GM21526 (cell line): ENCODE measurements around the gene CEP72.
"Not testable (repeated sequence)": the region's sequence is repeated elsewhere in the genome, so short reads cannot be mapped to it uniquely, and the experiment has no call there.

Experiments used
- ATAC-seq: cut with Tn5 transposase; IDR thresholded peaks from one replicate; pipeline ENCODE4 v1.9.1; 2021; ENCODE audit warnings: moderate library complexity; ENCODE audit not compliant: unreplicated experiment, low FRiP score

Gene CEP72

GRCh38 chr5:680118-680795 lies 68.1 kb downstream of the CEP72 start:
- not testable (repeated sequence) for ATAC-seq

GRCh38 chr5:680836-681235 lies 68.7 kb downstream of the CEP72 start:
- not testable (repeated sequence) for ATAC-seq

- not testable (repeated sequence) for ATAC-seq
Observed at GRCh38 chr5:681317-682191, 69.4 kb downstream of the CEP72 start.

- not testable (repeated sequence) for ATAC-seq
Observed at GRCh38 chr5:682216-682615, 70.1 kb downstream of the CEP72 start.

- not testable (repeated sequence) for ATAC-seq
Observed at GRCh38 chr5:682651-683358, 70.7 kb downstream of the CEP72 start.

GRCh38 chr5:683551-684481 lies 71.7 kb downstream of the CEP72 start:
- ATAC-seq = no peak

- ATAC-seq = no peak
Observed at GRCh38 chr5:684751-685216, 72.6 kb downstream of the CEP72 start.

GRCh38 chr5:685262-686171 lies 73.4 kb downstream of the CEP72 start:
- ATAC-seq = no peak

GRCh38 chr5:686172-686523 lies 74.0 kb downstream of the CEP72 start:
- not testable (repeated sequence) for ATAC-seq

GRCh38 chr5:686936-687335 lies 74.8 kb downstream of the CEP72 start:
- ATAC-seq = not testable (repeated sequence)

- not testable (repeated sequence) for ATAC-seq
Observed at GRCh38 chr5:688348-689010, 76.3 kb downstream of the CEP72 start.

GRCh38 chr5:690293-690692 lies 78.2 kb downstream of the CEP72 start:
- ATAC-seq = not testable (repeated sequence)

- not testable (repeated sequence) for ATAC-seq
Observed at GRCh38 chr5:691049-691448, 78.9 kb downstream of the CEP72 start.

GRCh38 chr5:691817-692528 lies 79.8 kb downstream of the CEP72 start:
- ATAC-seq = no peak

GRCh38 chr5:692529-693041 lies 80.4 kb downstream of the CEP72 start:
- peak; percentile 24 for ATAC-seq

- peak; percentile 79 for ATAC-seq
Observed at GRCh38 chr5:693271-694041, 81.3 kb downstream of the CEP72 start, which contains the start of gene TPPP. Gene TPPP, minus strand, starts transcription at chr5:693352. Its CDS starts 15,292 bp downstream, at chr5:678060.

- ATAC-seq = not testable (repeated sequence)
Observed at GRCh38 chr5:694042-694431, 81.9 kb downstream of the CEP72 start.
